ENCODE results near the gene GZMM. TPM values are rescaled to one million over a fixed set of nuclear protein-coding genes. Genes with fewer than 3 reads are reported as not detected.

Gene GZMM
- total and polyA plus RNA-seq, 2 of the 13 experiments (the other 11 are each of a cell fraction or from before 2014, with no cell fraction given) = 0.07 TPM; not detected in 1

DNA sequence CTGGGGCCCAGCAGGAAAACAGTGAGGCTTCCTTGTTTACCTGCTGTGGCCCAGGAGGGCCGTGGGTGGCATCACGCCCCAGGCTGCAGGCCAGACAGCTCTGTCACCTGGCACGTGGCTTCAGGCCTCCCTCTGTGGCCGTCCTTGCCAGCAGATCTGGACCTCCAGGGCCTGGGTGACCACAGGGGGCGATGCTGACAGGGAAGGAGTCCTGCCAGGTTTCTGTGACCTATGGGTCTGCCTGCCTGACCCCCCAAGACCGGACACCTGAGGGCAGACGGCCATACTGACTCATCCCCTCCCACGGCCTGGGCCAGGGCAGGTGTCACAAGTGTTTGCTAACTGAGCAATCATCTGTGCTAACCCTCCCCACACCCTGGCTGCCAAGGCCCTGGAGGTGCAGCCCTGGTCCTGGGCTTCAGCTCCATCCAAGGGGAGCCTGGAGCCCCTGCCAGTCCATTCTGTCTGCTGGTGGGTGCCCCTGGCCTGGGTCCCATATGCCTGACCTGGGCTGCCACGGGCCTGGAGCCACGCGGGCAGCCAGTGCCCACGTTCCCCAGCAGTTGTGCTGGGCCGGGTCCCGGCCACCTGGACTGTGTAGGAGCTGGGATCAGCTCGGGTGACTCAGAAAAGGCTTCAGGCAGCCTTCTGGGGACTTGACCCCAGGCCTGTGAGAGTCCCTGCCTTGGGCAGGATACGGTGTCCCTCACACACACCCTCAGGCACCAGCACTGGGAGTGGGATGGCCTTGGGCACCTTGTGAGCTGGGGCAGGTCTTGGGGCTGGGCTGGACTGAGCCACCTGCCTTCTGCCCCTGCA lies 8.6 kb upstream of the GZMM start (continued):
- TF ChIP-seq EEA1 (CRISPR knock-in tag; IDR thresholded peaks at IDR 0.05; ENCODE audit: borderline replicate concordance) = no peak
- TF ChIP-seq, protein P1, sequence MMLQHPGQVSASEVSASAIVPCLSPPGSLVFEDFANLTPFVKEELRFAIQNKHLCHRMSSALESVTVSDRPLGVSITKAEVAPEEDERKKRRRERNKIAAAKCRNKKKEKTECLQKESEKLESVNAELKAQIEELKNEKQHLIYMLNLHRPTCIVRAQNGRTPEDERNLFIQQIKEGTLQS (CRISPR knock-in tag; IDR thresholded peaks at IDR 0.05) = 0 out of 2 replicates have a peak, but pooled peaks have one; percentile 13
- peak; percentile 10 for TF ChIP-seq RBM22 (optimal IDR thresholded peaks at IDR 0.05; ENCODE audit: low read length)
- peak; percentile 45 for TF ChIP-seq NR2C2 (CRISPR knock-in tag; IDR thresholded peaks at IDR 0.05; ENCODE audit: borderline replicate concordance)
- peak; percentile 59; the same call in 1 of the 2 replicates for TF ChIP-seq ZNF574 (CRISPR knock-in tag; IDR thresholded peaks at IDR 0.05)
- TF ChIP-seq SAP130 (CRISPR knock-in tag; IDR thresholded peaks at IDR 0.05; ENCODE audit: low read depth) = peak; percentile 42
- TF ChIP-seq ZBTB20 (CRISPR knock-in tag; IDR thresholded peaks at IDR 0.05; ENCODE audit: borderline replicate concordance, low read depth) = no peak
- 0 out of 2 replicates have a peak, but pooled peaks have one; percentile 49 for TF ChIP-seq RBFOX2 (IDR thresholded peaks at IDR 0.05; ENCODE audit: low read depth, low read length)
- TF ChIP-seq, protein P2, sequence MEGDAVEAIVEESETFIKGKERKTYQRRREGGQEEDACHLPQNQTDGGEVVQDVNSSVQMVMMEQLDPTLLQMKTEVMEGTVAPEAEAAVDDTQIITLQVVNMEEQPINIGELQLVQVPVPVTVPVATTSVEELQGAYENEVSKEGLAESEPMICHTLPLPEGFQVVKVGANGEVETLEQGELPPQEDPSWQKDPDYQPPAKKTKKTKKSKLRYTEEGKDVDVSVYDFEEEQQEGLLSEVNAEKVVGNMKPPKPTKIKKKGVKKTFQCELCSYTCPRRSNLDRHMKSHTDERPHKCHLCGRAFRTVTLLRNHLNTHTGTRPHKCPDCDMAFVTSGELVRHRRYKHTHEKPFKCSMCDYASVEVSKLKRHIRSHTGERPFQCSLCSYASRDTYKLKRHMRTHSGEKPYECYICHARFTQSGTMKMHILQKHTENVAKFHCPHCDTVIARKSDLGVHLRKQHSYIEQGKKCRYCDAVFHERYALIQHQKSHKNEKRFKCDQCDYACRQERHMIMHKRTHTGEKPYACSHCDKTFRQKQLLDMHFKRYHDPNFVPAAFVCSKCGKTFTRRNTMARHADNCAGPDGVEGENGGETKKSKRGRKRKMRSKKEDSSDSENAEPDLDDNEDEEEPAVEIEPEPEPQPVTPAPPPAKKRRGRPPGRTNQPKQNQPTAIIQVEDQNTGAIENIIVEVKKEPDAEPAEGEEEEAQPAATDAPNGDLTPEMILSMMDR (CRISPR knock-in tag; IDR thresholded peaks at IDR 0.05) = peak; percentile 42
- peak; percentile 33; the same call in 1 of the 2 replicates for TF ChIP-seq ARID4A (CRISPR knock-in tag; IDR thresholded peaks at IDR 0.05; ENCODE audit: borderline replicate concordance)
- TF ChIP-seq TCF7L2 (IDR thresholded peaks at IDR 0.05; ENCODE audit: low read depth, low read length) = no peak
- TF ChIP-seq ELF1 (CRISPR knock-in tag; IDR thresholded peaks at IDR 0.05) = no peak
- peak; percentile 44; the same call in 1 of the 2 replicates for TF ChIP-seq ZNF333 (CRISPR knock-in tag; IDR thresholded peaks at IDR 0.05; ENCODE audit: borderline replicate concordance)
- TF ChIP-seq PATZ1 (CRISPR knock-in tag; IDR thresholded peaks at IDR 0.05) = peak; percentile 40; the same call in 1 of the 2 replicates

All from HepG2 (cell line).